NCI-H146 treated with DMSO at 0.1 percent for 48 hours (cell line): ENCODE results near the gene FRK.
"Not testable (repeated sequence)": the region's sequence is repeated elsewhere in the genome, so short reads cannot be mapped to it uniquely, and the experiment has no call there.

Experiments
- DNase-seq: peaks from one replicate; lab custom pipeline; 2025; ENCODE audit not compliant: unreplicated experiment; lab: John Stamatoyannopoulos, UW

FRK gene

GRCh38 chr6:116010386-116010785 lies 50.3 kb downstream of the FRK start:
- DNase-seq = no peak

- no peak for DNase-seq
Observed at GRCh38 chr6:116008470-116009243, 52.0 kb downstream of the FRK start.

GRCh38 chr6:116004841-116005815 lies 55.6 kb downstream of the FRK start:
- DNase-seq = no peak

- no peak for DNase-seq
Observed at GRCh38 chr6:116003668-116004067, 57.0 kb downstream of the FRK start.

GRCh38 chr6:116002756-116003155 lies 57.9 kb downstream of the FRK start:
- DNase-seq = no peak

GRCh38 chr6:115999235-115999634 lies 61.5 kb downstream of the FRK start:
- DNase-seq = no peak

- no peak for DNase-seq
Observed at GRCh38 chr6:115997990-115998585, 62.6 kb downstream of the FRK start.

- DNase-seq = no peak
Observed at GRCh38 chr6:115986026-115986425, 74.7 kb downstream of the FRK start.

- DNase-seq = no peak
Observed at GRCh38 chr6:115984809-115985208, 75.9 kb downstream of the FRK start.

GRCh38 chr6:115983998-115984397 lies 76.7 kb downstream of the FRK start:
- DNase-seq = no peak

- peak; percentile 30 for DNase-seq
Observed at GRCh38 chr6:115982453-115982852, 78.2 kb downstream of the FRK start.

- DNase-seq = no peak
Observed at GRCh38 chr6:115977220-115977619, 83.5 kb downstream of the FRK start.

GRCh38 chr6:115976321-115976870 lies 84.3 kb downstream of the FRK start:
- no peak for DNase-seq

GRCh38 chr6:115972679-115973078 lies 88.0 kb downstream of the FRK start:
- no peak for DNase-seq

- no peak for DNase-seq
Observed at GRCh38 chr6:115971785-115972184, 88.9 kb downstream of the FRK start.

GRCh38 chr6:115969930-115970273 lies 90.8 kb downstream of the FRK start:
- no peak for DNase-seq

- no peak for DNase-seq
Observed at GRCh38 chr6:115969207-115969929, 91.3 kb downstream of the FRK start.

GRCh38 chr6:115960286-115960685 lies 100.4 kb downstream of the FRK start:
- DNase-seq = not testable (repeated sequence)

- no peak for DNase-seq
Observed at GRCh38 chr6:115958958-115959357, 101.7 kb downstream of the FRK start.

GRCh38 chr6:115954740-115955139 lies 106.0 kb downstream of the FRK start:
- DNase-seq = no peak

- DNase-seq = no peak
Observed at GRCh38 chr6:115948751-115949150, 111.9 kb downstream of the FRK start.
